IPS-18a (cell line): ENCODE measurements around the gene CCDC8.
A peak's percentile ranks its signal among the peaks of the same experiment; 100 is the strongest.

Experiments used
- H3K27ac ChIP-seq: one replicate; pipeline ENCODE4 v1.5.1; 2013; ENCODE audit warnings: low read length
- H3K27me3 ChIP-seq: one replicate; pipeline ENCODE4 v1.6.1; 2013; ENCODE audit warnings: mild to moderate bottlenecking, low read length; ENCODE audit not compliant: control insufficient read depth, insufficient read depth
- H3K36me3 ChIP-seq: one replicate; pipeline ENCODE4 v1.6.1; 2013; ENCODE audit warnings: low read depth, low read length; ENCODE audit not compliant: control insufficient read depth
- H3K4me1 ChIP-seq: one replicate; pipeline ENCODE4 v1.6.1; 2013; ENCODE audit warnings: low read depth, low read length; ENCODE audit not compliant: control insufficient read depth
- H3K4me3 ChIP-seq: one replicate; pipeline ENCODE4 v1.5.1; 2013; ENCODE audit warnings: low read length
- H3K9ac ChIP-seq: one replicate; pipeline ENCODE4 v1.6.1; 2013; ENCODE audit warnings: mild to moderate bottlenecking, low read length, moderate library complexity
- H3K9me3 ChIP-seq: one replicate; pipeline ENCODE4 v1.6.1; 2013; ENCODE audit warnings: low read depth, low read length; ENCODE audit not compliant: control insufficient read depth

CCDC8 gene

DNA sequence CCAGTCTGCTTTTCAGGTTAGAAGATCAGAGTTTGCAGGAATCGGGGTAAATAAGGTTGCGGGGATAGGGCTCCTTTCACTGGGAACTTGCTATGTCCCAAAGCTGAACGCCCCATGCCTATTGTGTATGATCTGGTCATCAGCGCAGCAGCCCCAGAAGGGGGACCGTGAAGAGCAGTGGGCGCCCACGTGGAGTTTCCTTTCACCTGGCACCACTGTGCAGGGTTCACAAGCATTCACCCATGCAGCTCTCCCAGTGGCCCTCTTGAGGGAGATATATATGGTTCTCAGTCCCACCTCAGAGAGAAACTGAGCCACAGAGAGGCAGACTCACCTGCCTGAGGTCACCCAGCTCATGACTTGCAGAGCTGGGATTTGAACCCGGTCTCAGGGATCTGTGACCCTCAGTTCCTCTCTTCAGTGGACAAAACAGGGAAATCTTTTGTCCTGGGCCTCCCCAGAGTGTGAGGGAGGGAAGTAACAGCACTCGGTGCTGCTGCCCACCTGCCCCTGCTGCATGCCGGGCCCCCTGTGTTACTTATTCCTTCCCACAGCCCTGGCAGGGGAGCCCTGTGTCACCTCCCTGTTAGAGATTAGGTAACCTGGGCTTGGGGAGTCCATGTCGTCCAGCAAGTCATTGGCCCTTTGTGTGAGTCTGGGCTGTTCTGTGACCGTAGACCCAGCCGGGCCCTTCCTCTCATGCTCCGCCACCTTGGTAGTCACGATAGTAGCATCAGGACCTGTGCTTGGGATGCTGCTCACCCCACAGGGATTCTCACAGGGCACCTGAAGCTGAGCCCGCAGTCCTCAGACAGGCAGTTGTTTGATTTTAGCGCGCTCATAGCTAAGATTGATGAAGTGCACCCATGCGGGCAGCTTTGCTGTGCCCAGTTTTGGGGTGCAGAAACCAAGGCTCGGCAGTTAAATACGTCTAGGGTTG is 38.6 kb downstream of the CCDC8 start:
- Histone ChIP-seq H3K27ac (peak overlapping the region; percentile 5), H3K9ac (peak overlapping the region; percentile 61), H3K9me3 (no peaks in the 10 kb centered on the region), H3K4me3 (no peak overlapping the region), H3K4me1 (peaks cover 24% of the 10 kb centered on the region), H3K27me3 (no peaks in the 10 kb centered on the region), H3K36me3 (peaks cover 42% of the 10 kb centered on the region)

DNA sequence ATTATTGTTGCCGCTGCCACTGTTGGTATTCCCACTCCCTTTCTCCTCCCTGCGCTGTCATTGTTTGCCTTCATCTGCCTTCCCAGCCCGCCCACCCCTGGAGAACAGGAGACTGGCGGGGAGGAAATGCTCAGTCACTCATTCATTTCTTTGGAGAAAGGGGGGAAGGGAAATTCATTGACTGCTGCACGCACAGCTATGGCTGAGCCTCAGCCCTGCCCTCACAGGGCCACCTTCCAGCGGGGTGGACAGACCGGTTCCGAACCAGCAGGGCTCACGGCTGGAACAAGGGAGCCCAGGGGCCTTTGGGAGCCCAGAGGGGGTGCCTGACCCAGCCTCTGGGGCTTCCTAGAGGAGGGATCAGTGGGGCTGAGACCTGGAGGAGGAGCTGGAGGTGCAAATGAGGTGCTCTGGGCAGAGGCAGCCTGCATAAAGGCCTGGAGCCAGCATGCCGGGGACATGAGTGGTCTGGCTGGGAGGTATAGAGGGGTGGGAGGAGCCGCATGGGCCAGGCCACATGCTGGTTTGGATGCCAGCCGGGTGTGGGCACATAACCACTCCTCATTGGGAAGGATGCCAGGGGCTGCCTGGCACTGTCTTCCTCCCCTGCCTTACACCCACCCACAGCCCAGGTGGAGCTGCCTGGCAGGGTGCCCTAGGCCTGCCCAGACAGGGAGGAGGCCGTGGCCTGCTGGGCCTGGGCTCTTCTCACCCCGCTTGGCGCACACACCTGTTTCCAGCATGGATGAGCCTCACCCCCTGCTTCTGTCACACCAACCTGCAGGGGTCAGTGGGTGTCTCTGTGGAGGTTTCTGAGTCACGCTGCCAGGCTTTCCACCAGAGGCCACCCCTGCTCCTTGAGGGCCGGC is 39.6 kb downstream of the CCDC8 start:
- peaks cover 35% of the 10 kb centered on the region for H3K36me3 ChIP-seq

DNA sequence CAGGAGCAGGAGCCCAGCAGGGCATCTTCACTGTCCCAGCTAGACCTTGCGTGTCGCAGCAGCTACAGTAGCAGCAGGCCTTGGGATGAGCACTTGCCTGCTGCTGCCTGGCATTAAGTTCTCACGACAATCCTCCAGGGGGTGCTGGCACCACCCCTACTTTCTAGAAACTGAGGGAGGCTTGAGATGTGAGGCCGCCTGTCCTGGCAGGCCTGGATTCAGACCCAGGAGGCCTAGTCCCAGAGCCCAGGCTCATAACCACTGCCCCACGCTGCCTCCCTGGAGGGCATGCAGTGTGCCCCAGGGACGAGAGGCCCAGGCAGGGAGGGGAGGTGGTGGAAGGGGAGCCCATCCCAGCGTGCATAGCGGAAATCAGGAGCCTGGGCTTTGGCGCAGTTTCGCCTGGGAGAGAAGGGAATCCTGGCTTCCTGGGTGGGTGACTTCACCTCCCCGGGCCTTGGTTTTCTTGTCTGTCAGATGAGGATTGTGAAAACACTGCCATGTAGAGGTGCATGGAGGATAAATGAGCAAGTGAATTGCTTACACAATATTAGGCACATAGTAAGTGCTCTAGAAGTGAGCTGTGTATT is 40.4 kb downstream of the CCDC8 start:
- Histone ChIP-seq H3K9ac (peak overlapping the region; percentile 61), H3K27ac (peak overlapping the region; percentile 93), H3K36me3 (peaks cover 28% of the 10 kb centered on the region)

More for the DNA sequence above, 39.6 kb downstream of the CCDC8 start:
- Histone ChIP-seq H3K9me3 (no peaks in the 10 kb centered on the region), H3K4me3 (peak overlapping the region; percentile 35), H3K27me3 (no peaks in the 10 kb centered on the region), H3K27ac (peak overlapping the region; percentile 93), H3K4me1 (peaks cover 24% of the 10 kb centered on the region), H3K9ac (peak overlapping the region; percentile 61)

DNA sequence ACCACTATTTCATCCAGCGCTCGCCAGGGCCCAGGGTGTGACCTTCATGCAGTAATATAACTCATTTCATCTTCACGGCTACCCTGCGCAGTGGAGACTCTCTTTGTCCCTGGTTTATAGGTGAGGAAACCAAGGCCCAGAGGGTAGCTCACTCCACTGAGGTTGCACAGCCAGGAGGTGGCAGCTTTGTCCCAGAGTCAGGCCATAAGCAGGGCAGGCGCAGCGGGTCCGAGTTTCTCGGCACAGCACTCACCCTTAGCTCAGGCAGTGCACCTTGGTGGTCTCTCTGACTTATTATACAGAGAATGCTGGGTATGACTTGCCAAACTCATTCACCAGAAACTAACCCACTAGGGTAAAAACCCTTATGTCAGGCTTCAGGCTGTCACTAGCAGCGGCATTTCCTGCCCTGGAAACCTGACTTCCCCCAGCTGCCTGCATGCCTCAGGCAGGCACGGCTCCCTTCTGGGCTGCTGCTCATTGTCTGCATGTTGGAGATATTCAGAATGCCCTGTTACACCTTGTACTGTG is 41.9 kb downstream of the CCDC8 start:
- H3K9ac ChIP-seq, result no peak overlapping the region
- H3K27me3 ChIP-seq, result no peaks in the 10 kb centered on the region
- H3K4me1 ChIP-seq, result peaks cover 24% of the 10 kb centered on the region
- H3K36me3 ChIP-seq, result peaks cover 22% of the 10 kb centered on the region
- H3K27ac ChIP-seq, result no peak overlapping the region
- H3K9me3 ChIP-seq, result no peaks in the 10 kb centered on the region
- H3K4me3 ChIP-seq, result no peak overlapping the region

More for the DNA sequence above, 40.4 kb downstream of the CCDC8 start:
- Histone ChIP-seq H3K4me3 (peak overlapping the region; percentile 35), H3K9me3 (no peaks in the 10 kb centered on the region), H3K27me3 (no peaks in the 10 kb centered on the region), H3K4me1 (peaks cover 24% of the 10 kb centered on the region)

DNA sequence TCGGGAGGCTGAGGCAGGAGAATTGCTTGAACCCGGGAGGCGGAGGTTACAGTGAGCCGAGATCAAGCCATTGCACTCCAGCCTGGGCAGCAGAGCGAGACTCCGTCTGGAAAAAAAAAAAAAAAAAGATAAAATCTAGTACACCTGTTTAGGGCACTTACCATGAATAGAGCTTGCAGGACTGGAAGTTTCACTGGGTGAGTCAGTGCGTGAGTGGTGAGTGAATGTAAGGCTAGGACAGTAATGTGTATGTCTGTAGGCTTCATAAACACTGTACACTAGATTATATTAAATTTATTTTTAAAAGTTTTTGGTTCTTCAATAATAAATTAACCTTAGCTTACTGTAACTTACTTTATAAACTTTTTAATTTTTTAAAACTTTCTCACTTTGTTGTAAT is 43.5 kb downstream of the CCDC8 start:
- peaks cover 15% of the 10 kb centered on the region for H3K36me3 ChIP-seq
- no peaks in the 10 kb centered on the region for H3K27me3 ChIP-seq
- H3K9me3 ChIP-seq, result no peaks in the 10 kb centered on the region
- no peak overlapping the region for H3K9ac ChIP-seq
- no peak overlapping the region for H3K27ac ChIP-seq
- H3K4me3 ChIP-seq, result no peak overlapping the region
- H3K4me1 ChIP-seq, result peaks cover 27% of the 10 kb centered on the region

DNA sequence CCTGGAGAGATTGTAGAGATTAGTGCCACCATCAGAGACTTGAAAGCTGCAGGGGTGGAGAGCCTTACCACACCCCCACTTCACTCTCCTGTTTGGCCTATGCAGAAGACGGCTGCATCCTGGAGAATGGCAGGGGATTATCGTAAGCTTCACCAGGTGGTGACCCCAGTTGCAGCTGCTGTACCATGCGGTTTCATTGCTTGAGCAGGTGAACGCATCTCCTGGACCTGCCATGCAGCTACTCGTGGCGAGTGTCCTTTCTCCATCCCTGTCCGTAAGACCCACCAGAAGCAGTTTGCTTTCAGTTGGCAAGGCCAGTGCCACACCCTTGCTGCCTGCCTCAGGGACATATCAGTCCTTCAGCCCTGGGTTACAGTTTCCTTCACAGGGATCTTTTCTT is 45.2 kb downstream of the CCDC8 start:
- Histone ChIP-seq H3K36me3 (peaks cover 26% of the 10 kb centered on the region), H3K9me3 (no peaks in the 10 kb centered on the region), H3K4me1 (peaks cover 17% of the 10 kb centered on the region), H3K27ac (no peak overlapping the region), H3K27me3 (no peaks in the 10 kb centered on the region), H3K4me3 (no peak overlapping the region), H3K9ac (no peak overlapping the region)

DNA sequence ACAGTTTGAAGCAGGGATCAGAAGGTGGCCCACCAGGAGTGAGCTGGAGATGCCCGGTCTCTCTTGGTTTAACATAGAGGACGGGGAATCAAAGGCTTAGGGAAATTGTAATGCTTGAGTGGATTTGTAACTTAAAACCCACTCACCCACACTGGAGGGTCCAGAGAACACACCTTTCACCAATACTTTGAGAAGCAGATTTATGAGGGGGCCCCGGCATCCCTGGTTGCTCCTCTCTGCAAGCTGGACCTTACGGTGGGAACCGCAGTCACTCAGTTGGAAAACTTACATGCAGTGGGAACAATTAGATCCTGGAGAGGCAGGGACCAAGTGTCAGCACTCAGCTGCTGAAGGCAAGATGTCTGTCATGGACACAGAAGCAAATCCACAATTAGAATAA is 45.9 kb downstream of the CCDC8 start:
- no peak overlapping the region for H3K9ac ChIP-seq
- H3K9me3 ChIP-seq, result no peaks in the 10 kb centered on the region
- no peak overlapping the region for H3K27ac ChIP-seq
- H3K4me3 ChIP-seq, result no peak overlapping the region
- peaks cover 11% of the 10 kb centered on the region for H3K4me1 ChIP-seq
- H3K36me3 ChIP-seq, result peaks cover 26% of the 10 kb centered on the region
- H3K27me3 ChIP-seq, result no peaks in the 10 kb centered on the region

DNA sequence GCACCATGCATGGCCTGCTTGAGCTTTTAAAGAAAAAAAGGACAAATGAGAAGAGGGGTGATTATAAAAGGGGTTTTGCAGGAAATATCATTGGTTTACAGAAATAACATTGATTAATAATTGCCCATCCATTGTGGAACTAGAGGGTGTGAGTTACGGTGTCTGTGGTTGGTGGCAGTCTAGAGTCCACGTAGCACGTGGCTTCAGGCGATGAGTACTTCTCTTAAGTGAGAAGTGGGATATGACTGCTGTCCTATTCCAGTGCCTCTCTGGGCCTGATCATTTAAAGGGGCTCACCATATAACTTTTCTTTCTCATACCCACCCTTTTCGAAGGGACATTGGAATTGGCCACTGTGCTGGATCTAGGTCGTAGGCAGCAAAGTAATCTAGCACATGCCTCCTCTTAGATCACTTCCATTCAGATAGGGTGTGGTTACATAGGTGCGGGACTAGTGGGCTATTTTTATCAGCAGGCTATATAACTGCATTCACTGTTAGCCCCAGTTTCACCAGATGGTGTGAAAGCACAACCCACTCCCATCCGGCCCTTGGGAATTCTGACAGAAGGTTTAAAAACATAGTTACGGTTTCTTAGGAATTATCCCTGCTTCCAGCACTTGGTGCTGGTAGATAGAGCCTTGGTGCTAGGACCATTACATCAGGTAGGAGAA is 46.6 kb downstream of the CCDC8 start:
- no peak overlapping the region for H3K27ac ChIP-seq
- H3K4me1 ChIP-seq, result peaks cover 7% of the 10 kb centered on the region
- no peaks in the 10 kb centered on the region for H3K9me3 ChIP-seq
- H3K9ac ChIP-seq, result no peak overlapping the region
- no peak overlapping the region for H3K4me3 ChIP-seq
- no peaks in the 10 kb centered on the region for H3K27me3 ChIP-seq
- peaks cover 26% of the 10 kb centered on the region for H3K36me3 ChIP-seq

DNA sequence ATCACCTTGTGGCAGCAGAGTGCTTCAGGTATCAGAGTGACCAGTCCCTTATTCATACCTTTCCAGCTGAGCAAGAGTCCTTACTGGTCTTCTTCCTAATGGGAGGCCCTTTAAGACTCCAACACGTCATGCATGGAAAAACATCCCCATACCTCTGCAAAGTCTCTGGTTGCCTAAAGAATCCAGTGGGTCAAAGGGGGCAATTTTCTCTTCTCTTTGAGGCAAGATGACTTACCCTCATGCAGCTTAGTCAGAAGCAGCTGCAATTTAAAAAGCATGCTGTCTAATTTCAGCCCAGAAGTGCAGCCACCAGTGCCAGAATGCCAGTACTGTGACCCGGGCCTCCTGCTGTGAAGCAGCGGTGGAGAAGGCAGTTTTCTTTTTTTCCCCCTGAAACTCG is 47.8 kb downstream of the CCDC8 start:
- Histone ChIP-seq H3K4me3 (no peak overlapping the region), H3K9ac (no peak overlapping the region), H3K9me3 (no peaks in the 10 kb centered on the region), H3K27ac (no peak overlapping the region), H3K4me1 (peaks cover 4% of the 10 kb centered on the region), H3K36me3 (peaks cover 26% of the 10 kb centered on the region), H3K27me3 (no peaks in the 10 kb centered on the region)

DNA sequence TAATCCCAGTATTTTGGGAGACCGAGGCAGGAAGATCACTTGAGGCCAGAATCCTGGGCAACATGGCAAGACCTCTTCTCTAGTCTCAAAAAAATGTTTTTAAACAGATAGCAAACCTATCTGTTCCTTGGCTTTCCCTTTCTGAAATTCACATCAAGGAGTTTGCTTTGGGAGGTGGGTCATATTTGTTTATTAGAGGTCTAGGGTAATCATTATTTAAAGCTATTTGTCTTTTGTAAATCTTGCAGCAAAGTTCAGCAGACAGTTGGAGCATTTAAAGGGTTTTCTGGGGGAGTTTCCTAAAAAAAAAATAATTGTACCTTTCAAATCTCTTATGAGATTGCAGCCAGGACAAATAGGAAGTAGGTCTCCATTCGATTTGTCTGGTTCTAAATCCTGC is 49.0 kb downstream of the CCDC8 start:
- H3K36me3 ChIP-seq, result peaks cover 28% of the 10 kb centered on the region

More for the DNA sequence above, 49.0 kb downstream of the CCDC8 start:
- no peak overlapping the region for H3K4me3 ChIP-seq
- H3K9me3 ChIP-seq, result no peaks in the 10 kb centered on the region
- no peak overlapping the region for H3K27ac ChIP-seq
- H3K9ac ChIP-seq, result no peak overlapping the region
- peaks cover 4% of the 10 kb centered on the region for H3K4me1 ChIP-seq
- H3K27me3 ChIP-seq, result no peaks in the 10 kb centered on the region
